B cell (primary cell): ENCODE results near the gene CAPN10.

Experiments used
- EZH2 ChIP-seq: IDR thresholded peaks from 2 replicates; pipeline ENCODE4 v1.6.1; 2012; ENCODE audit warnings: borderline replicate concordance, low read depth, mild to moderate bottlenecking, moderate library complexity, low read length; ENCODE audit not compliant: insufficient read depth, poor library complexity, severe bottlenecking
- TF ChIP-seq, protein P1 (sequence below): fragments of 200-600 bp; IDR thresholded peaks from one replicate; pipeline ENCODE4 v1.8.0; 2022; ENCODE audit warnings: antibody characterized with exemption, mild to moderate bottlenecking

DNA sequence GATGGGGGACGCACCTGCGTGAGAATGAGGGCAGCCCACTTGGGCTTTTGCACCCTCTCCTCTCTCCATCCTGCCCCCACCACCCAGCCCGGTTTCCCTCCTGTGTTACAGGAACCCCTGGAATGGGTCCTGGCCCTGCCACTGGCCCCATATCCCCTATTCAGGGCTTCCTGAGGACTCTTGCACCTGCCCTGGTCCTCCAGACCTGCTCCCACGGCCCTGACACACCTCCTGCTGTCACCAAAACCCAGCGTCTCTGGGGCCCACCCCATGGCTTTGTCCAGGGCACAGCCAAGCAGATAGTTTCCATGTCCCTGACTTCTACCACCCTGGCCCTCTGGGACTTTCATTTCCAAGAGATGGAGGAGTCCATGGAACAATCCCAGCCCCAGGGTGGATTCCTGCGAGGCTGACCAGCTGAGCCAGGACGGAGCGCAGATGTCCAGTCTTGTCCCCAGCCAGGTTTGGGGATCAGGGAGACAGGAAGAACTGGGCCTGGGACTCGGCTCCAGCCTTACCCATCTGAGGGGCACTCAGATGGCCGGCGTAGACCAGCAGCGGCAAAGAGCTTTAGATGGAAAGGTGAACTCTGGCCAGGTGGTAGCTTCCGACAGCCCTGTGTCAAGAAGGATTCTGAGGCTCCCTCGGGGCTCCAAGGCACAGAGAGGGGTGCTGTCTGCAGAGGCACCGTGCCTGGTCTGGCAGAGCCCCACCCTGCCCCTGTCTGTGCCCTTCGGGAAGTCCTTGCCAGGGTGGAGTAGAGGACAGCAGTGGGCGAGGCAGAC lies 50.8 kb downstream of the CAPN10 start:
- TF ChIP-seq, protein P1, sequence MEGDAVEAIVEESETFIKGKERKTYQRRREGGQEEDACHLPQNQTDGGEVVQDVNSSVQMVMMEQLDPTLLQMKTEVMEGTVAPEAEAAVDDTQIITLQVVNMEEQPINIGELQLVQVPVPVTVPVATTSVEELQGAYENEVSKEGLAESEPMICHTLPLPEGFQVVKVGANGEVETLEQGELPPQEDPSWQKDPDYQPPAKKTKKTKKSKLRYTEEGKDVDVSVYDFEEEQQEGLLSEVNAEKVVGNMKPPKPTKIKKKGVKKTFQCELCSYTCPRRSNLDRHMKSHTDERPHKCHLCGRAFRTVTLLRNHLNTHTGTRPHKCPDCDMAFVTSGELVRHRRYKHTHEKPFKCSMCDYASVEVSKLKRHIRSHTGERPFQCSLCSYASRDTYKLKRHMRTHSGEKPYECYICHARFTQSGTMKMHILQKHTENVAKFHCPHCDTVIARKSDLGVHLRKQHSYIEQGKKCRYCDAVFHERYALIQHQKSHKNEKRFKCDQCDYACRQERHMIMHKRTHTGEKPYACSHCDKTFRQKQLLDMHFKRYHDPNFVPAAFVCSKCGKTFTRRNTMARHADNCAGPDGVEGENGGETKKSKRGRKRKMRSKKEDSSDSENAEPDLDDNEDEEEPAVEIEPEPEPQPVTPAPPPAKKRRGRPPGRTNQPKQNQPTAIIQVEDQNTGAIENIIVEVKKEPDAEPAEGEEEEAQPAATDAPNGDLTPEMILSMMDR: no peak
- TF ChIP-seq EZH2: no peak
